DND-41 (cell line): ENCODE results near the gene KBTBD13.

Experiments
- CTCF ChIP-seq: IDR thresholded peaks from 2 replicates; pipeline ENCODE4 v1.5.1; 2012; ENCODE audit warnings: borderline replicate concordance, low read length, moderate library complexity, mild to moderate bottlenecking; ENCODE audit not compliant: poor library complexity, severe bottlenecking; ENCODE audit errors: extremely low read depth
- EZH2 ChIP-seq: IDR thresholded peaks from 3 replicates; pipeline ENCODE4 v1.6.1; 2012; ENCODE audit warnings: borderline replicate concordance, low read depth, mild to moderate bottlenecking, moderate library complexity, low read length, inconsistent platforms; ENCODE audit not compliant: severe bottlenecking

GRCh38 chr15:65088643-65089021 lies 12.1 kb downstream of the KBTBD13 start:
- no peak for TF ChIP-seq EZH2
- TF ChIP-seq CTCF: no peak
